Stomach (tissue), 9 donors: ENCODE data around the gene CTCF. TPM values are rescaled to one million over a fixed set of nuclear protein-coding genes. Genes with fewer than 3 reads are reported as not detected.
A peak's percentile ranks its signal among the peaks of the same experiment; 100 is the strongest.

Source experiments
- DNase-seq, 2 donors: peaks; one replicate each; pipeline versions ENCODE4 v3.0.0 to v3.0.0-alpha.2; 2013 to 2019
- H3K27ac ChIP-seq, 5 donors: fragments of 200-600 bp in 4 of 5; sonication (generic) in 4 of 5; one replicate each; pipeline ENCODE4 v1.5.1; 2013 to 2019; ENCODE audit warnings: mild to moderate bottlenecking in 1 of 5, moderate library complexity in 1 of 5
- H3K27me3 ChIP-seq, 3 donors: fragments of 200-600 bp; sonication (generic); one replicate each; pipeline ENCODE4 v1.5.1; 2017 to 2019; ENCODE audit warnings: mixed run types in 1 of 3
- H3K36me3 ChIP-seq, 4 donors: fragments of 200-600 bp; sonication (generic); 1 replicate in 3 of 4; 2 replicates in 1 of 4; pipeline ENCODE4 v1.5.1; 2016 to 2019
- H3K4me1 ChIP-seq, 4 donors: fragments of 200-600 bp; sonication (generic); one replicate each; pipeline ENCODE4 v1.5.1; 2016 to 2019
- H3K4me3 ChIP-seq, 4 donors: fragments of 200-600 bp; sonication (generic) in 3 of 4; one replicate each; pipeline ENCODE4 v1.5.1; 2016 to 2019; ENCODE audit warnings: mild to moderate bottlenecking in 1 of 4
- H3K9me3 ChIP-seq, 4 donors: fragments of 200-600 bp; sonication (generic); one replicate each; pipeline ENCODE4 v1.5.1; 2016 to 2019
- EP300 ChIP-seq: sonication (generic); formaldehyde crosslinking; IDR thresholded peaks from one replicate; pipeline ENCODE4 v1.6.1; 2017; ENCODE audit warnings: antibody characterized with exemption
- POLR2A ChIP-seq, 4 donors: fragments of 450-650 bp; IDR thresholded peaks; one replicate each; pipeline ENCODE4 v1.6.1; 2016; ENCODE audit warnings: antibody characterized with exemption in 4 of 4, control low read depth in 2 of 4, mild to moderate bottlenecking in 1 of 4, moderate library complexity in 1 of 4
- POLR2AphosphoS5 ChIP-seq, 3 donors: sonication (generic); formaldehyde crosslinking; IDR thresholded peaks; one replicate each; pipeline ENCODE4 v1.6.1; 2016; ENCODE audit warnings: antibody characterized with exemption in 3 of 3
- WGBS, 5 donors: extraction: QIAGEN DNeasy Blood & Tissue Kit in 3 of 5; methylation state at CpG; one replicate each; pipeline versions ENCODE4 v1.1.5 to v1.1.7; 2013 to 2018; 5-methylcytosine and 5-hydroxymethylcytosine counted together
- intact Hi-C: fragments of 100-400 bp; cut with DNase I; formaldehyde crosslinking; loops from one replicate; pipeline ENCODE4 v1.15.1; 2023; ENCODE audit warnings: low total_unique reads
- polyA plus RNA-seq, 3 donors: library from polyadenylated mRNA; stranded (reverse); fragments of 200-250 nt; gene quantifications; one replicate each; pipeline ENCODE4 v1.2.3, GENCODE V29; 2013
- total RNA-seq, 5 donors: library from RNA; depleted of rRNA; stranded (reverse); fragments of >200 nt; gene quantifications; one replicate each; pipeline versions ENCODE4 v1.1.0 to v1.2.3, GENCODE V29; 2014 to 2016
- TF ChIP-seq, protein P1 (sequence below), 7 experiments: fragments of 450-650 bp in 4 of 7; fragments of 200-600 bp in 3 of 7; sonication (generic) in 3 of 7; IDR thresholded peaks; one replicate each; pipeline ENCODE4 v1.5.1; 2016 to 2019; ENCODE audit warnings: antibody characterized with exemption in 7 of 7, control low read depth in 2 of 7, mild to moderate bottlenecking in 1 of 7
- donor health status: healthy with polysubstance abuse.
- donor health status: Bipolar disorder and iron deficiency.
- donor health status: healthy.

Gene CTCF
- total and polyA plus RNA-seq, 8 donors = 15.0 to 47.3 (median 33.4) TPM

DNA sequence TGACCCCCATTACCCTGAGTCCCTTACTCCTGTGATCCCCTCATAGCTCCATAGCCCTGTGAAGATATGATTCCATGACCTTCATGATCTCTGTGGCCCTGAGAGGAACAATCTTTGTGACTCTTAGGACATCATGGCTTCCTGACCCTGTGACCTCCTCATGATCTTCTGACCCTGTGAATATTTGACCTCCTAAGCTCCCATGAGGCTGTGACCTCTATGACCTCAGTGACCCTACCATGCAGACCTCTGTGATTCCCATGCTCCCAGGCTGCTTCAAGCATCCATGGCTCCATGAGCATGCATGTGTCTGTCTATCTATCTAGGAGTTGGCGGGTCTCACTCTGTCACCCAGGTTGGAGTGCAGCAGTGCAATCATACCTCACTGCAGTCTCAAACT, 21.6 kb upstream of the CTCF start:
- Histone ChIP-seq H3K27me3 (no peaks in the 10 kb centered on the region), H3K36me3 (peaks cover 44 to 67% (median 65%) of the 10 kb centered on the region in 4 donors), H3K27ac (no peak overlapping the region), H3K4me3 (no peak overlapping the region), H3K4me1 (peaks cover 29 to 79% (median 43%) of the 10 kb centered on the region in 4 donors), H3K9me3 (no peaks in the 10 kb centered on the region)
- intact Hi-C loops = no loop called here
- 88 to 100% (median 100%) methylated on average over 1 of the region's 1 CpG for WGBS, 5 donors
- DNase-seq = no peak
- TF ChIP-seq POLR2A (IDR thresholded peaks at IDR 0.05) (no peak), POLR2AphosphoS5 (IDR thresholded peaks at IDR 0.05) (no peak), EP300 (no peak)
- TF ChIP-seq, protein P1, sequence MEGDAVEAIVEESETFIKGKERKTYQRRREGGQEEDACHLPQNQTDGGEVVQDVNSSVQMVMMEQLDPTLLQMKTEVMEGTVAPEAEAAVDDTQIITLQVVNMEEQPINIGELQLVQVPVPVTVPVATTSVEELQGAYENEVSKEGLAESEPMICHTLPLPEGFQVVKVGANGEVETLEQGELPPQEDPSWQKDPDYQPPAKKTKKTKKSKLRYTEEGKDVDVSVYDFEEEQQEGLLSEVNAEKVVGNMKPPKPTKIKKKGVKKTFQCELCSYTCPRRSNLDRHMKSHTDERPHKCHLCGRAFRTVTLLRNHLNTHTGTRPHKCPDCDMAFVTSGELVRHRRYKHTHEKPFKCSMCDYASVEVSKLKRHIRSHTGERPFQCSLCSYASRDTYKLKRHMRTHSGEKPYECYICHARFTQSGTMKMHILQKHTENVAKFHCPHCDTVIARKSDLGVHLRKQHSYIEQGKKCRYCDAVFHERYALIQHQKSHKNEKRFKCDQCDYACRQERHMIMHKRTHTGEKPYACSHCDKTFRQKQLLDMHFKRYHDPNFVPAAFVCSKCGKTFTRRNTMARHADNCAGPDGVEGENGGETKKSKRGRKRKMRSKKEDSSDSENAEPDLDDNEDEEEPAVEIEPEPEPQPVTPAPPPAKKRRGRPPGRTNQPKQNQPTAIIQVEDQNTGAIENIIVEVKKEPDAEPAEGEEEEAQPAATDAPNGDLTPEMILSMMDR (IDR thresholded peaks at IDR 0.05) = no peak

DNA sequence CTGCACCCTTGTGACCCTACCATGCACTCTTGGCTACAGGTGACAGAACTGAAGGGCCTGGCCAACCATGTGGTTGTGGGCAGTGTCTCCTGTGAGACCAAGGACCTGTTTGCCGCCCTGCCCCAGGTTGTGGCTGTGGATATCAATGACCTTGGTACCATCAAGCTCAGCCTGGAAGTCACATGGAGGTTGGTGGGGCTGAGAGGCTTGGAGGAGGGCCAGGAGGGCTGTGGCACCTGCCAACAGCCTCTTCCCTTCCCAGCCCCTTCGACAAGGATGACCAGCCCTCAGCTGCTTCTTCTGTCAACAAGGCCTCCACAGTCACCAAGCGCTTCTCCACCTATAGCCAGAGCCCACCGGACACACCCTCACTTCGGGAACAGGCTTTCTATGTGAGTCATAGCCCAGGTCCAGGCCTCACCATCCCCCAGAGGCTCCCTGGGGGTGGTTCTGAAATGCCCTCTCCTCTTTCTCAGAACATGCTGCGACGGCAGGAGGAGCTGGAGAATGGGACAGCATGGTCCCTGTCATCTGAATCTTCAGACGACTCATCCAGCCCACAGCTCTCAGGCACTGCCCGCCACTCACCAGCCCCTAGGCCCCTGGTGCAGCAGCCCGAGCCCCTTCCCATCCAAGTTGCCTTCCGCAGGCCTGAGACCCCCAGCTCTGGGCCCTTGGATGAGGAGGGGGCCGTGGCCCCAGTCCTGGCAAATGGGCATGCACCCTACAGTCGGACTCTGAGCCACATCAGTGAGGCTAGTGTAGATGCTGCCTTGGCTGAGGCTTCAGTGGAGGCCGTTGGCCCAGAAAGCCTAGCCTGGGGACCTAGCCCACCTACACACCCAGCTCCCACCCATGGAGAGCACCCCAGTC, 20.7 kb upstream of the CTCF start:
- Histone ChIP-seq H3K4me3 (no peak overlapping the region), H3K27ac (peak overlapping the region in 2 of 5 donors; percentile 30 to 36), H3K27me3 (no peaks in the 10 kb centered on the region), H3K4me1 (peaks cover 32 to 79% (median 46%) of the 10 kb centered on the region in 4 donors), H3K9me3 (no peaks in the 10 kb centered on the region), H3K36me3 (peaks cover 45 to 76% (median 73%) of the 10 kb centered on the region in 4 donors)
- DNase-seq = peak in 1 of 2 donors; percentile 39
- WGBS, 5 donors = 66 to 85% (median 82%) methylated on average over 11 to 14 of the region's 14 CpGs
- TF ChIP-seq POLR2AphosphoS5 (IDR thresholded peaks at IDR 0.05) = no peak
- TF ChIP-seq EP300 = no peak
- TF ChIP-seq, protein P1 (IDR thresholded peaks at IDR 0.05) = no peak
- TF ChIP-seq POLR2A (IDR thresholded peaks at IDR 0.05) = no peak
- intact Hi-C loops = no loop called here

DNA sequence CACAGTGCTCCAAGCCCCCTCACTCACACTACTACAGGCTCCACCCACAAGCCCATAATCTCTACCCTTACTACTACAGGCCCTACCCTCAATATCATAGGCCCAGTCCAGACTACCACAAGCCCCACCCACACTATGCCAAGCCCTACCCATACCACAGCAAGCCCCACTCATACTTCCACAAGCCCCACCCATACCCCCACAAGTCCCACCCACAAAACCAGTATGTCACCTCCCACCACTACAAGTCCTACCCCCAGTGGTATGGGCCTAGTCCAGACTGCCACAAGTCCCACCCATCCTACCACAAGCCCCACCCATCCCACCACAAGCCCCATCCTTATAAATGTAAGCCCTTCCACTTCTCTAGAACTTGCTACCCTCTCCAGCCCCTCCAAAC, 19.9 kb upstream of the CTCF start:
- Histone ChIP-seq H3K4me1 (peaks cover 32 to 79% (median 46%) of the 10 kb centered on the region in 4 donors), H3K27ac (peak overlapping the region in 2 of 5 donors; percentile 30 to 36)
- TF ChIP-seq EP300 (no peak), POLR2AphosphoS5 (IDR thresholded peaks at IDR 0.05) (no peak), POLR2A (IDR thresholded peaks at IDR 0.05) (no peak)
- TF ChIP-seq, protein P1 (IDR thresholded peaks at IDR 0.05) = no peak

DNA sequence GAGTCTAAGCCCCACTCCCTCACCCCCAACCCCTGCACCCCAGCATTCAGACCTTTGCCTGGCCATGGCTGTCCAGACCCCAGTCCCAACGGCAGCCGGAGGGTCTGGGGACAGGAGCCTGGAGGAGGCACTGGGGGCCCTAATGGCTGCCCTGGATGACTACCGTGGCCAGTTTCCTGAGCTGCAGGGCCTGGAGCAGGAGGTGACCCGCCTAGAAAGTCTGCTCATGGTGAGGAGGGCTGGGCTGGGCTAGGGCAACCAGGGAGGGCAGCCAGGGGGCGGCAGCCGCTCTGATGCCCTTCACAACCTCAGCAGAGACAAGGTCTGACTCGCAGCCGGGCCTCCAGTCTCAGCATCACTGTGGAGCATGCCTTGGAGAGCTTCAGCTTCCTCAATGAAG, 19.3 kb upstream of the CTCF start:
- 90 to 98% (median 91%) methylated on average over 4 to 8 of the region's 8 CpGs for whole genome bisulfite sequencing, 5 donors
- Histone ChIP-seq H3K27me3 (no peaks in the 10 kb centered on the region), H3K27ac (no peak overlapping the region), H3K9me3 (no peaks in the 10 kb centered on the region), H3K4me3 (no peak overlapping the region), H3K36me3 (peaks cover 45 to 90% (median 76%) of the 10 kb centered on the region in 4 donors), H3K4me1 (peaks cover 29 to 79% (median 46%) of the 10 kb centered on the region in 4 donors)
- TF ChIP-seq, protein P1 (IDR thresholded peaks at IDR 0.05) = no peak
- TF ChIP-seq EP300 = no peak
- TF ChIP-seq POLR2A (IDR thresholded peaks at IDR 0.05) = no peak
- no peak for TF ChIP-seq POLR2AphosphoS5 (IDR thresholded peaks at IDR 0.05)
- intact Hi-C loops = no loop called here
- no peak for DNase-seq

More for the DNA sequence above, 19.9 kb upstream of the CTCF start:
- H3K9me3 ChIP-seq = no peaks in the 10 kb centered on the region
- H3K36me3 ChIP-seq = peaks cover 45 to 84% (median 74%) of the 10 kb centered on the region in 4 donors
- H3K4me3 ChIP-seq = no peak overlapping the region
- H3K27me3 ChIP-seq = no peaks in the 10 kb centered on the region
- DNase-seq = peak; percentile 40 to 60
- intact Hi-C loops = no loop called here
